ENCODE data around the gene DIP2C.
"Not testable (repeated sequence)": the region's sequence is repeated elsewhere in the genome, so short reads cannot be mapped to it uniquely, and the experiment has no call there.

DIP2C gene

DNA sequence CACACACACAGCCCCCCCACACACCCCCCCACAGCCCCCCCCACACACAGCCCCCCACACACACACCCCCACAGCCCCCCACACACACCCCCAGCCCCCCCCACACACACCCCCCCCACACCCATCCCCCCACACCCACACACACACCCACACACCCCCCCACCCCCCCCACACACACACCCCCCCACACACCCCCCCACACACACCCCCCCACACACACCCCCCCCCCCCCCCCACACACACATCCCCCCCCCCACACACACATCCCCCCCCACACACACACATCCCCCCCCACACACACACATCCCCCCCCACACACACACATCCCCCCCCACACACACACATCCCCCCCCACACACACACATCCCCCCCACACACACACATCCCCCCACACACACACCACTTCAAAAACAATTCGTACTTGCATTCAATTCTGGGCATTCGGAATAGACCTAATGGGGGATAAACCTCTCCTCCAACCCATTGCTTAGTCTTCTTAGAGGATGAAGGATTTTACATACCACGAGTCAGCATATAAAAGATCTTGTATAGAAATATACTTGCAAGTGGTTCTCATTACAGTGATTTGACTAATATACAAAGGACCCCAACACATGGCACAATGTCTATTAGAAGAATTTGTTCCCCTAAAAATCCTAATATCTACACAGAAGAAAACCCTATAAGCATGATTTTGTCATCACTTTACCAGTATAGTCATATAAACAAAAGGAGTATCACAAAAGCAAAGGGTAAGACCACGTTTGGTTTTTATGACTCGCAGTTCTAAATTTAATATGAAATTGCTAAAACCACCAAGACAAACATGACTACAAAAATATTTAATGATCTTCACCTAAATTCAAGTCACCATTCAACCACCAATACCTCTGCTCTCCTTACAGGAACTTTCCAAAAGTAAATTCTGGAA, 80.9 kb downstream of the DIP2C start:
- no peak for DNase-seq

DNA sequence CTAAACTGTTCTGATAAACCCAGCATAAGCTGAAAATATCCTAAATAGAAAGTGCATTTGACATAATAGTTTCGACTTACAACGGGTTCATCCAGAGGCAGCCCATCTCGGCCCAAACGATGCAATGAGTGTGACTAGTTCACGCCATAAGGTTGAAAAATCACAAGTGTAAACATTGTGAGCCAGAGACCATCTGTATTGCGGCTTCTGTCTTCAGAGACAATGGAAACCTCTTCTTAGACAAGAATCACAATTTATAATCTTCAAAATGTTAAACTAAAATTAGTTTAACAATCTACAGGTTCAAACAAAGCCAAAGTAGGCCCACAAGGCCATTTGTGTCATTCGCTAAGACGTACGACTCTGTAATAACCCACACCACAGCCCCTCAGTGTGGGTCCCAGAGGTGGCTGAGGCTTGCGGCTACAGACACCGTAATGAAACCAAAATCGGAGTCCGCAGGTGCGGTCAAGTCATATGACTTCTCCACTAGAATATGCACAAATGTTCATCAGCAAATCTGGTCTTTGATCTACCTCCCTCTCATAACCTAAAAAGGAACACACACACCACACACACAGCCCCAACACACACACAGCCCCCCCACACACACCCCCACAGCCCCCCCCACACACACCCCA, 81.8 kb downstream of the DIP2C start:
- DNase-seq = no peak

DNA sequence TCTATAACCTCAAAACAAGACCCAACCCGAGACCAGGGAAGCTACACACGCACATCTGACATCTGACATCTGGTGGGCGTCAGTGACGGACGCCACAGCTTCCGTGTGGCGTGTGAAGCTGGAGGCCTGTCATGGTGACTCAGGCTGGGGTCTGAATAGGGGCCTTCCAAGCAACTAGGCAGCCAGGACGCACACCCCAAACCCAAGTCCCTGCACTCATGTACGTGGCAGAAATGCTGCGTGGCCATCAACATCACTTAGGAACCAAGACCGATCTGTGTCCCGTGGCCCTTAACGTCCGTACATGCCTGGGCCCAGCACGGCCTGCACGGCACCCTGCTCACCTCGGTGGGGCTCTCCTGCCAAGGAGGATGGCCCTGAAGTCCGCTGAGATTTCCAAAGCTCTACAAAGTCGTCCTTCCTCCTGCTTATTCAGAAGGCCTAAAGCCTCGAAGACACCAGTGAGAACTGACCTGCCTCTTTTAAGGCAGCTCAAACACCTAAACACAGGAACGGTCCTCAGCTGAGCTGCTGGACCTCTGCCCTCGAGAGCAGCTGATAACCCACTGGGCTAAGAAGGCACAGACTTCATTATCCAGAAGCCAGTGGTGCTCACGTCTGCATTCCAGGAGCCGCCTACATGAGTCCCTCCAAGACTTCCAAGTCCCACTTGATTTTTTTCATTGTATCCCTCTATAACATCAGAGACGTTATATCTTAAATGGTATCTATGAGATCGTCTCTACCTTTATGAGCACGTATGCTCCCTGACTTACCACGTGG, 82.5 kb downstream of the DIP2C start:
- DNase-seq = no peak

DNA sequence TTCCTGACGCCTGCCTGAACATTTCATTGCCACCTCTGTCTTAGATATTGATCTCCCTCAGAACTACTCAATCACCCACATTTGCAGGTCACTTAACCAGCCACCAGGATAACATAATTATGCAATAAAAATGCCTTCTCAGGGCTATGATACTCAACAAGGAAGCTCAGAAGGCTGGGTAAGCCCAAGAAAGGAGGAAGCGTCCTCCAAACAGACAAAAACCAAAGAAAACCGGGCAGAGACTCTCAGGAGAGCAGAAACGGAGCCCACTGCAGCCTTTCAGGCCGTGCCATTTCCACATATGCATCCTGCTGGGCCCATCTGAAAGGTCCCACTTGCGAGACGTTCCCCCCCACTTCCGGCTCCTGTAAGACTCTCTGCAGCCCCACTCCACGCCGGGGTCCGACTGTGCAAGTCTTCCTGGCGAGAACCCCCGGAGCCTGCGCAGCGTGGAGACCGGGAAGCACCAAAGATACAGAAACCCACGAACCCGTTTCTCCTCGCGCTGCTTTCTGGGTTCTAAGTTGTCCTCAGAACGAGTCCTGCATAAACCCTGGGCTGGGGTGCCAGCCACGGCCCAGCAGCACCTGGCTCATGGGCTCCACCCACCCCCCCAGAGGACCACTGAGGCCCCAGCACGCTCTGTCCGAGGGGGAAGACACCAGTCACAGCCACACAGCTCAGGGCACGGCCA, 83.7 kb downstream of the DIP2C start:
- no peak for DNase-seq

- DNase-seq = no peak
These were observed 84.5 kb downstream of the DIP2C start for GRCh38 chr10:604716-605631.

DNA sequence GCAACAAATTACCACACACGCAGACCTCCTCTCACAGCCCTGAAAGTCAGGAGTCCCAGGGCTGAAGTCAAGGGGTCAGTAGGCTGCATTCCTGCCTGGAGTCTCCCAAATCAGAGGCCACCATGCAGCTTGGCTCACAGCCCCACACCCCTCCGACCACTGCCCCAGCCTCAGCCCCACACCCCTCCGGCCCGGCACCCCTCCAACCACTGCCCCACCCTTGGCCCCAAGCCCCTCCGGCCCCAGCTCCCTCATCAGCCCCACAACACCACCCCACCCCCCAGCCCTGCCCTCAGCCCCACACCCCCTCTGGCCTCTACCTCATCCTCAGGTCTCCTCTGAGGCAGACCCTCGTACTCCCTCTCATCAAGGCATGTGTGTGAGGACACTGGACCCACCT, 85.7 kb downstream of the DIP2C start:
- DNase-seq = no peak

- DNase-seq = no peak
These were observed 87.0 kb downstream of the DIP2C start for GRCh38 chr10:602391-603005.

DNA sequence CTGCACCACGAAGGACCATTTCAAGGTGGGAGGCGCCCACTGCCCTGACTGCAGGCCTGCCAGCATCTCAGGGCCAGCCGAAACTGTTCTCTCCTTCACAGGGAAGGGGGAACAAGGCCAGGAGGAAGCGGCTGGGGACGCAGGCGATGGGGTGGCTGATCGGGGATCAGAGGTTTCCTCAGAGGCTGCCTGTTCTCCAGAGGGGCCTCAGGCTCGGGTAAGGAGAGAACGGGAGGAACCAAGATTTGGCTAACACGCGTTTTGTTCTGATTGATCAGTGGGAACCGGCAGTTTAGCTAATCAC, 87.9 kb downstream of the DIP2C start:
- DNase-seq = no peak

DNA sequence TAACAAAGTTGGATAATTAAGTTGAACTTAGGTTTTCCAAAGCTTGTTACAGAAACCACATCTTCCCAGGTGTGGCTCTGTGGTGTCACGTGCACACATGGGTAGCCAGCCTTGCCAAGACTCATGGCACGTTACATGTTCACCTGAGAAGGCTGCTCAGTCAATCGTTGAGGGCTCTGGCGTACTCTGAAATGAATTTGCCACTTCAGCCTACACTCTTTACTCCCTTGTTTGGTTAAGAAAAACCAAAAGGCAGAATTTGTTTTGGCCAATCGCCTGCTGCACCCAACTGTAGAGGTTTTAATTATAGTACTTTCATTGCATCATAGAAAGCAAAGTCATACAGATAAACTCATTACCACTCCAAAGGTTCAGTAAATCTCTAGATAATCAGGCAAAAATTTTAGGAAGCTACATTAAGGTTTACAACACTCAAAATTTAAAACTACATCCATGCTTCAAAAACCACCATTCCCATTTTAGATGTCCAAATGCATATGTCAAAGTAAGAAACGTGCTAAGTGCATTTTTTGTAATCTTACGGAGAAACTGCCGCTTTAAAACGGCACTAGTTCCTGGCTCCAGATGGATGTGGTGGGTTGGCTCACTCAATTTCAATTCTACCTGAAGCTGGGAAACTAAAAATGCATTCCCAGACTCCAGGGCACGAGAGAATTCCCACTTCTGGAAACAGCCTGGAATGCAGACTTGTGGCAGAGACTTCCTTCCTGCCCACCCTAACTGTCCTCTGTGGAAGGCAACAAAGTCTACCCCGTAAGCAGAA, 88.4 kb downstream of the DIP2C start:
- no peak for DNase-seq

DNA sequence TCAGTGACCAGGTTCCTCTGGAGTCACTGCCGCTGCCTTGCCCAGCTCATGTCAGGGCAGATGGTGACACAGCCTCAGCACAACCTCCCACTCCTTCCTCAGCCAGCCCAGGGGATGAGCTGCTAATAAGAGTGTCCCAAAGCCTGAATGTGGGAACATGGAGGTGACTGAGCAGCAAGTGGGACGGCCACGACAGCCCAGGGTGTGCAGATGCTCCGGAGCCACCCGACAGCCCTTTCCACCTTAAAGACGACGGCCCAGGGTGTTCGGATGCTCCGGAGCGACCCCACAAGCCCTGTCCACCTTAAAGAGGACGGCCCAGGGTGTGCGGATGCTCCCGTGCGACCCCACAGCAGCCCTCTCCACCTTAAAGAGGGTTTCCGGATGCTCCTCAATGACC, 89.2 kb downstream of the DIP2C start:
- DNase-seq = no peak

- no peak for DNase-seq
These were observed 89.7 kb downstream of the DIP2C start for GRCh38 chr10:599767-600166.

DNA sequence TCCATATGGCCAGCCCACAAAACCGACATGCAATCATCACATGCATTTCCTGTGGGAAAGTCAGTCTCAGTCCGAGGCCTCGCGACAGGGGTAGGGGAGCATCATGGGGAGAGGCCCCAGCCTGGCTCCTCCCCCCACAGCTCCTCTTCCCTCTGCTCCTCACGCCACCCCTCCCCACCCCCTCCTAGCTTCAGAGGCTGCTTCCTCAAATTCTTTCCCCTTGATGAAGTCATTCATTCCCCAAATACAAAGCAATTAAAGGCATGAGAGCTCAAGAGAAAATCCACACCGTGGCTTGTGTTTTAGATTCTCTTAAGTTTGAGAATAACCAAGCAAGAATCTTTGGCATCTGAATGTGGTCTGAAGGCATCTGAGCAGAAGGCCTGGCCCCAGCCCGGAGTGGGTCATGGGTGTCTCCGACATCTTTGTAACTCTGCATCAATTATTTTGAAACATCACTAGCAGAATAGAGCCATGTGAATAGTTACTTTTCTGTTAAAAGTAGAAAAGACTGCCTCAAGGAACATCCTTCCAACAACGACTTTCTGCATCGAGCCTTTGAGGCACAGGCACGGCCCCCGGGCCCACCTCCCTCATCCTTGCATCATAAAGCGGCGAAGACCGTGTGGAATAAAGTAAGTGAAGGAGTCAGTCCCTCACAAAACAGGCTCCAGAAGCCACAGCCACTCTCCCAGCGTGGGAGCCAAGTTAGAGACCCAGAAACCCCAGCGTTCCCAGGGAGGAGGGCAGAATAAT, 90.9 kb downstream of the DIP2C start:
- no peak for DNase-seq

- no peak for DNase-seq
These were observed 91.5 kb downstream of the DIP2C start for GRCh38 chr10:597976-598375.

GRCh38 chr10:596725-597345, 92.6 kb downstream of the DIP2C start:
- no peak for DNase-seq

DNA sequence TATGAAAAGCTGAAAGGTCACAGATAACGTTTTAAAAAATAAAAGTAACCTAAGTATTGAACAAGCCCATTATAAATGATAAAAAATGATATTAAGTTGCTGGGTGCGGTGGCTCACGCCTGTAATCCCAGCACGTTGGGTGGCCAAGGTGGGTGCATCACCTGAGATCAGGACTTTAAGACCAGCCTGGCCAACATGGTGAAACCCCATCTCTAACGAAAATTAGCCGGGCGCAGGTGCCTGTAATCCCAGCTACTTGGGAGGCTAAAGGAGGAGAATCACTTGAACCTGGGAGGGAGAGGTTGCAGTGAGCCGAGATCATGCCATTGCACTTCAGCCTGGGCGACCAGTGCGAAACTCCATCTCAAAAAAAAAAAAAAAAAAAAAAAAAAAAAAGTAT, 93.3 kb downstream of the DIP2C start:
- DNase-seq = not testable (repeated sequence)

DNA sequence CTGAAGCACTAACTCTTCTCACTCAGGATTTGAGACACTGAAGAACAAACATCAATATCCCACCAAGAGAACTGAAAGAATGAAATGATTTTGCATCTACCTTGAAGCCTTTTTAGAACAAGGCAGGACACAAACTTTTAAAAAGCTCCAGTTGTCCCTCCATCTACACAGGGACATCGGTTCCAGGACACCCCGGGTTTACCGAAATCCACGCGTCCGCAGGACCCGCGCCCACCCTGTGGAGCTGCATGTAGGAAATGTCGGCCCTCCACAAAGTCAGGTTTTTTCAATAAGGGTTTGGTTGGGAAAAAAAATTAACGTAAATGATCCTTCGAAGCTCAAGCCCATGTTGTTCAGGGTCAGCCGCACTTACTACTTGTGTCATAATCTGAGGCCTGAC, 94.0 kb downstream of the DIP2C start:
- no peak for DNase-seq

DNA sequence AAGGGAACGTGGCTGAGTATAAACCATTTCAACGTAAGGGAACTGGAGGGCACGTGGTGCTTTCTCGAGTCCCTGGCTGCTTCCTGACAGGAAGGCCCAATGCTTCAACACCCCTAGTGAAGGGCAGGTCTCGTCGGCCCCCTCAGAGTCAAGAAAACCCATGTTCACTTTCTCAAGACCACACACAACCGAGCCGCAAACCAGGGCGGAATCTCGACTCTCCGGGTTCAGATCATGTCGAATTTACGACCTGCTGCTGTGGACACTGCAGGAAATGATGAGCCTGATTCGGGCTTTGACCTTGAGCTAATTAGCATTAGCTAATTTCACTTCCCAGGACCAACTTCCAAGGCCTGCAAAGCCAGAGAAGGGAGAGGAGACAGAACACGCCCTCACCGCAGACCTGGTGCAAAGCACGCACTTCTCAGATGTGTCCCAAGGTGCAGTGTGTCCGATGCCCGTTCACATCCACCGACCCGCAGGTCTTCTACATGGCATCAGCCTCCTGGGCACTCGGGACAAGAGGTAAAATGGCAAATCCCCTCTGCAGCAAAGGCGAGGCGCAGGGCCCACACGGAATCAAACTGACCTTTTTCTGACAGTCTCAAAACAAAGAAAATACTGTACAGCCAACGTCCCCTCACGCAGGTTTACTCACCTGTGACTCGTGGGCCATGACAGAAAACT, 94.7 kb downstream of the DIP2C start:
- no peak for DNase-seq

DNA sequence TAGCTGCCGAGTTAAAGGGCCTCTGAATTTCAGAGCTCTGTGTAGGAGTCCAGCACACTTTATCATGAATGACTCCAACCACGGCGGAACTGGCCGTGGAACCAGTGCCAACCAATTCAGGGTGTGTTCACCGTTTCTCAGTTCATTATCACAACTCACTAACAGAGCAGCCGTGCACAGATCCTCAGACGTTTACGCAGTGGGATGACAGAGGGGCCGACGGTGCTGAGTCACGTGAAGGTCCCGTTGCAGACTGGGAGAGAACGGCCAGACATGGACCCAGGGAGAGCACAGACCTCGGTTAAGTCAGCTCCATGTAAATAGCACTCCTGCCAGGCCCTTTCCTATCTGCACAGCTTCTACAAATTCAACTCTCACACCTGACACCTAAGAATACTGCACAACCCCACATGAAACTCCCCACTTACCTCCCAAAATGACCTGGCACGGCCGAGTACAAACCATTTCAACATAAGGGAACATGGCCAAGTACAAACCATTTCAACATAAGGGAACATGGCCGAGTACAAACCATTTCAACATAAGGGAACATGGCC, 95.5 kb downstream of the DIP2C start:
- DNase-seq = no peak

GRCh38 chr10:593421-593820, 96.0 kb downstream of the DIP2C start:
- DNase-seq = no peak
